ENCODE data around the gene CPNE8.
"Not testable (repeated sequence)": the region's sequence is repeated elsewhere in the genome, so short reads cannot be mapped to it uniquely, and the experiment has no call there.

GRCh38 chr12:38742496-38742895 lies 162.9 kb downstream of the CPNE8 start:
- TF ChIP-seq EZH2 (IDR thresholded peaks at IDR 0.05; ENCODE audit: insufficient read depth, poor library complexity, severe bottlenecking); EZH2phosphoT487 (IDR thresholded peaks at IDR 0.05; ENCODE audit: insufficient read depth, low read depth): not testable (repeated sequence)

All from GM23248 (cell line).